Measurements from ENCODE around the gene TMEM229B.

GRCh38 chr14:67423424-67423823 lies 65.1 kb downstream of the TMEM229B start:
- no peak for TF ChIP-seq CTCF (IDR thresholded peaks at IDR 0.05)
- TF ChIP-seq POLR2A (IDR thresholded peaks at IDR 0.05), result no peak
